ENCODE results near the gene NTN3.

The NTN3 gene

GRCh38 chr16:2467528-2468232 lies 3.4 kb upstream of the NTN3 start:
- Histone ChIP-seq H3K27me3 (ENCODE audit: insufficient read depth, low read length) (peaks cover 8% of the 10 kb centered on the region), H3K4me3 (ENCODE audit: low read depth, low read length, poor library complexity, severe bottlenecking) (peak overlapping the region; percentile 45), H3K79me2 (ENCODE audit: insufficient read depth, low read length) (no peaks in the 10 kb centered on the region), H4K20me1 (ENCODE audit: insufficient read depth, low read length) (no peaks in the 10 kb centered on the region), H3K9me2 (ENCODE audit: low read depth, low read length) (no peaks in the 10 kb centered on the region), H3K4me1 (ENCODE audit: insufficient read depth, low read length, severe bottlenecking) (peaks cover 41% of the 10 kb centered on the region), H3K9ac (ENCODE audit: low read length) (peak overlapping the region; percentile 53; the same call in 1 of the 2 replicates), H2AFZ (ENCODE audit: low read length) (no peak overlapping the region), H3K27ac (ENCODE audit: low read depth, low read length, poor library complexity, severe bottlenecking) (no peak overlapping the region), H3K4me2 (ENCODE audit: low read length) (peak overlapping the region; percentile 66), H3K9me3 (ENCODE audit: low read length) (no peaks in the 10 kb centered on the region), H3K36me3 (ENCODE audit: insufficient read depth, low read length) (peaks cover 4% of the 10 kb centered on the region; the same call in 1 of the 2 replicates), H3F3A (ENCODE audit: insufficient read depth, low read length) (no peaks in the 10 kb centered on the region)
- no peak for TF ChIP-seq CTCF (IDR thresholded peaks at IDR 0.05; ENCODE audit: low read length)
- no peak for TF ChIP-seq EZH2 (IDR thresholded peaks at IDR 0.05; ENCODE audit: borderline replicate concordance, low read length)

- peaks cover 14% of the 10 kb centered on the region for H3K27me3 ChIP-seq (ENCODE audit: insufficient read depth, low read length)
- H3K4me3 ChIP-seq (ENCODE audit: low read depth, low read length, poor library complexity, severe bottlenecking), result peak overlapping the region; percentile 45
- peaks cover 44% of the 10 kb centered on the region for H3K4me1 ChIP-seq (ENCODE audit: insufficient read depth, low read length, severe bottlenecking)
- no peaks in the 10 kb centered on the region for H3K79me2 ChIP-seq (ENCODE audit: insufficient read depth, low read length)
- no peaks in the 10 kb centered on the region for H3F3A ChIP-seq (ENCODE audit: insufficient read depth, low read length)
- H3K36me3 ChIP-seq (ENCODE audit: insufficient read depth, low read length), result peaks cover 4% of the 10 kb centered on the region; the same call in 1 of the 2 replicates
- no peak overlapping the region for H2AFZ ChIP-seq (ENCODE audit: low read length)
- H3K27ac ChIP-seq (ENCODE audit: low read depth, low read length, poor library complexity, severe bottlenecking), result no peak overlapping the region
- TF ChIP-seq EZH2 (IDR thresholded peaks at IDR 0.05; ENCODE audit: borderline replicate concordance, low read length) (no peak), CTCF (IDR thresholded peaks at IDR 0.05; ENCODE audit: low read length) (no peak)
- no peaks in the 10 kb centered on the region for H4K20me1 ChIP-seq (ENCODE audit: insufficient read depth, low read length)
- H3K9me3 ChIP-seq (ENCODE audit: low read length), result no peaks in the 10 kb centered on the region
- H3K4me2 ChIP-seq (ENCODE audit: low read length), result peak overlapping the region; percentile 66
- no peaks in the 10 kb centered on the region for H3K9me2 ChIP-seq (ENCODE audit: low read depth, low read length)
- peak overlapping the region; percentile 53; the same call in 1 of the 2 replicates for H3K9ac ChIP-seq (ENCODE audit: low read length)
Observed at GRCh38 chr16:2468233-2468724, 2.8 kb upstream of the NTN3 start.

- no peaks in the 10 kb centered on the region for H3K9me3 ChIP-seq (ENCODE audit: low read length)
- H3K27me3 ChIP-seq (ENCODE audit: insufficient read depth, low read length), result peaks cover 17% of the 10 kb centered on the region
- peaks cover 47% of the 10 kb centered on the region for H3K4me1 ChIP-seq (ENCODE audit: insufficient read depth, low read length, severe bottlenecking)
- H2AFZ ChIP-seq (ENCODE audit: low read length), result no peak overlapping the region
- H4K20me1 ChIP-seq (ENCODE audit: insufficient read depth, low read length), result no peaks in the 10 kb centered on the region
- peak overlapping the region; percentile 45 for H3K4me3 ChIP-seq (ENCODE audit: low read depth, low read length, poor library complexity, severe bottlenecking)
- no peaks in the 10 kb centered on the region for H3K9me2 ChIP-seq (ENCODE audit: low read depth, low read length)
- peaks cover under 1% of the 10 kb centered on the region; the same call in 1 of the 2 replicates for H3K36me3 ChIP-seq (ENCODE audit: insufficient read depth, low read length)
- no peak overlapping the region for H3K27ac ChIP-seq (ENCODE audit: low read depth, low read length, poor library complexity, severe bottlenecking)
- no peak overlapping the region; the same call in 1 of the 2 replicates for H3K9ac ChIP-seq (ENCODE audit: low read length)
- H3F3A ChIP-seq (ENCODE audit: insufficient read depth, low read length), result no peaks in the 10 kb centered on the region
- peak overlapping the region; percentile 66 for H3K4me2 ChIP-seq (ENCODE audit: low read length)
- TF ChIP-seq EZH2 (IDR thresholded peaks at IDR 0.05; ENCODE audit: borderline replicate concordance, low read length) (no peak), CTCF (IDR thresholded peaks at IDR 0.05; ENCODE audit: low read length) (no peak)
- H3K79me2 ChIP-seq (ENCODE audit: insufficient read depth, low read length), result no peaks in the 10 kb centered on the region
Observed at GRCh38 chr16:2468725-2469398, 2.2 kb upstream of the NTN3 start.

Data from OCI-LY1 (cell line).